HL-60 (cell line): ENCODE results near the gene DOCK9.

Experiments used
- CTCF ChIP-seq: IDR thresholded peaks from one replicate; pipeline ENCODE4 v1.5.1; 2011; ENCODE audit warnings: low read length, control low read depth, inconsistent platforms; ENCODE audit not compliant: insufficient read depth
- SPI1 ChIP-seq: IDR thresholded peaks from 2 replicates; pipeline ENCODE4 v1.6.1; 2012; ENCODE audit warnings: low read depth, mild to moderate bottlenecking, borderline replicate concordance

GRCh38 chr13:98810746-98811145, 167.1 kb downstream of the DOCK9 start:
- no peak for TF ChIP-seq CTCF
- TF ChIP-seq SPI1, result no peak
